WERI-Rb-1 (cell line): ENCODE results near the gene KHDRBS1.

Experiments
- DNase-seq: peaks from one replicate; pipeline ENCODE4 v3.0.0-alpha.2; 2020
- H3K27ac ChIP-seq: fragments of 250-450 bp; sonication (Bioruptor Pico); 2 replicates; pipeline ENCODE4 v1.5.1; 2020; ENCODE audit warnings: mild to moderate bottlenecking, moderate library complexity
- H3K27me3 ChIP-seq: fragments of 250-450 bp; sonication (Bioruptor Pico); 2 replicates; pipeline ENCODE4 v1.5.1; 2021; ENCODE audit warnings: mild to moderate bottlenecking, low read depth, moderate library complexity; ENCODE audit not compliant: insufficient read depth, severe bottlenecking
- H3K36me3 ChIP-seq: fragments of 250-450 bp; sonication (Bioruptor Pico); 2 replicates; pipeline ENCODE4 v1.5.1; 2020; ENCODE audit warnings: mild to moderate bottlenecking, moderate library complexity
- H3K4me3 ChIP-seq: 2 replicates; pipeline ENCODE4 v1.5.1; 2011; ENCODE audit warnings: low read depth, mild to moderate bottlenecking, control low read depth, low read length
- H3K9me3 ChIP-seq: fragments of 250-450 bp; sonication (Bioruptor Pico); 2 replicates; pipeline ENCODE4 v1.5.1; 2021; ENCODE audit warnings: mild to moderate bottlenecking, moderate library complexity; ENCODE audit not compliant: severe bottlenecking
- TF ChIP-seq, protein P1 (sequence below): IDR thresholded peaks from 2 replicates; pipeline ENCODE4 v1.5.1; 2011; ENCODE audit warnings: low read depth, mild to moderate bottlenecking, control low read depth, inconsistent platforms, low read length

The KHDRBS1 gene, protein sequence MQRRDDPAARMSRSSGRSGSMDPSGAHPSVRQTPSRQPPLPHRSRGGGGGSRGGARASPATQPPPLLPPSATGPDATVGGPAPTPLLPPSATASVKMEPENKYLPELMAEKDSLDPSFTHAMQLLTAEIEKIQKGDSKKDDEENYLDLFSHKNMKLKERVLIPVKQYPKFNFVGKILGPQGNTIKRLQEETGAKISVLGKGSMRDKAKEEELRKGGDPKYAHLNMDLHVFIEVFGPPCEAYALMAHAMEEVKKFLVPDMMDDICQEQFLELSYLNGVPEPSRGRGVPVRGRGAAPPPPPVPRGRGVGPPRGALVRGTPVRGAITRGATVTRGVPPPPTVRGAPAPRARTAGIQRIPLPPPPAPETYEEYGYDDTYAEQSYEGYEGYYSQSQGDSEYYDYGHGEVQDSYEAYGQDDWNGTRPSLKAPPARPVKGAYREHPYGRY

DNA sequence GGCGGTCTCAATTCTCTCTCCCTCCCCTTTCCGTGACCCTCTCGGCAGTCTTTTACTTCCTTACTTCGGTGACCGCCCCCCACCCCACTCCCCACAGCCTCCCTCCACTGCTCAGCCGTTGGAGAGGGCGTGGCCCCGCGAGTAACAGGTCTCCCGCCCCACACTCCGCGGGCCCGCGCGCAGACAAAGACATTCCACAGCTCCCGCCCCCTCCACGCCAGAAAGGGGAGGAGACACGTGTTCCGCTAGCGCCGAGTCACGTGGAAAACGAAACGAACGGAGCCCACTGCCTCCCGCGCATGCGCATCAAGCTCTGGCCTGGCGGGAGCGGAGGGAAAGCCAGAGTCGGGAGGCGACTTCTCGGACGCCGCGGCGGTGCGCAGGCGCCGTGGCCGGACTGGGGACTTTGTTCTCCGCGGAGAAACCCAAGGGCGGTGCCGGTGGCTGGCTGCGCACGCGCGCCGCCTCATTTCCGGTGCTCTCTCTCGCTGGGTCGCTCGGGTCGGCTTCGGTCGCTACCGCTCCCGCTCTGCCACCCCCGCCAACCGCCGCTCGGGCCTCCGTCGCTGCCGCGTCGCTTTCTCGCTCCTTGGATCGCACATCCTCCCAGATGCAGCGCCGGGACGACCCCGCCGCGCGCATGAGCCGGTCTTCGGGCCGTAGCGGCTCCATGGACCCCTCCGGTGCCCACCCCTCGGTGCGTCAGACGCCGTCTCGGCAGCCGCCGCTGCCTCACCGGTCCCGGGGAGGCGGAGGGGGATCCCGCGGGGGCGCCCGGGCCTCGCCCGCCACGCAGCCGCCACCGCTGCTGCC is at the start of gene KHDRBS1:
TSS of gene KHDRBS1 (plus strand) at position 483 of the 813 bp plus-strand sequence. CDS start at position 611, 128 bp downstream.
- H3K36me3 ChIP-seq, result peaks cover 41% of the 10 kb centered on the region
- no peaks in the 10 kb centered on the region for H3K27me3 ChIP-seq
- peak within 1 kb of the TSS; percentile 90 for H3K4me3 ChIP-seq
- TF ChIP-seq, protein P1, sequence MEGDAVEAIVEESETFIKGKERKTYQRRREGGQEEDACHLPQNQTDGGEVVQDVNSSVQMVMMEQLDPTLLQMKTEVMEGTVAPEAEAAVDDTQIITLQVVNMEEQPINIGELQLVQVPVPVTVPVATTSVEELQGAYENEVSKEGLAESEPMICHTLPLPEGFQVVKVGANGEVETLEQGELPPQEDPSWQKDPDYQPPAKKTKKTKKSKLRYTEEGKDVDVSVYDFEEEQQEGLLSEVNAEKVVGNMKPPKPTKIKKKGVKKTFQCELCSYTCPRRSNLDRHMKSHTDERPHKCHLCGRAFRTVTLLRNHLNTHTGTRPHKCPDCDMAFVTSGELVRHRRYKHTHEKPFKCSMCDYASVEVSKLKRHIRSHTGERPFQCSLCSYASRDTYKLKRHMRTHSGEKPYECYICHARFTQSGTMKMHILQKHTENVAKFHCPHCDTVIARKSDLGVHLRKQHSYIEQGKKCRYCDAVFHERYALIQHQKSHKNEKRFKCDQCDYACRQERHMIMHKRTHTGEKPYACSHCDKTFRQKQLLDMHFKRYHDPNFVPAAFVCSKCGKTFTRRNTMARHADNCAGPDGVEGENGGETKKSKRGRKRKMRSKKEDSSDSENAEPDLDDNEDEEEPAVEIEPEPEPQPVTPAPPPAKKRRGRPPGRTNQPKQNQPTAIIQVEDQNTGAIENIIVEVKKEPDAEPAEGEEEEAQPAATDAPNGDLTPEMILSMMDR, result no peak
- DNase-seq, result peak; percentile 99
- no peaks in the 10 kb centered on the region for H3K9me3 ChIP-seq
- peak within 1 kb of the TSS; percentile 96 for H3K27ac ChIP-seq

DNA sequence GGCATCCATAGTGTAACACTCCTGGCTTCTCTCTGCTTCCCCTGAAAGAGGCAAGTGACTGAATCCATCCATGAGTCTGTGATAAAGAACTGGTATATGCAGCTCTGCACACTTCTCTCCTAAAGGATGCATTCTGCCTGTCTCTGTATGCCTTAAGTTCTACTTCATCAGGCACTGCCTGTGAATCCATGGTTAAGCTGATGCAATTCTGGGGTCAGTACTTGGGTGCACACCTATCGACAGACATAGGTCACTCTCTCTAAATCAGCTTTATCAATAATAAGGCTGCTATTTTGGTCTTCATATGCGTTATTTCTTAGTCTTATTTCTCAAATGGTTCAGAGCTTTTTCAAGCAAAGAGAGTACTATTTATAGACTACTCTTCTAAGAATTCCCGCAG is 42.8 kb upstream of the KHDRBS1 start:
- Histone ChIP-seq H3K27me3 (no peaks in the 10 kb centered on the region), H3K27ac (no peak overlapping the region), H3K9me3 (no peaks in the 10 kb centered on the region), H3K4me3 (no peak overlapping the region), H3K36me3 (no peaks in the 10 kb centered on the region)
- TF ChIP-seq, protein P1, result no peak
- no peak for DNase-seq

DNA sequence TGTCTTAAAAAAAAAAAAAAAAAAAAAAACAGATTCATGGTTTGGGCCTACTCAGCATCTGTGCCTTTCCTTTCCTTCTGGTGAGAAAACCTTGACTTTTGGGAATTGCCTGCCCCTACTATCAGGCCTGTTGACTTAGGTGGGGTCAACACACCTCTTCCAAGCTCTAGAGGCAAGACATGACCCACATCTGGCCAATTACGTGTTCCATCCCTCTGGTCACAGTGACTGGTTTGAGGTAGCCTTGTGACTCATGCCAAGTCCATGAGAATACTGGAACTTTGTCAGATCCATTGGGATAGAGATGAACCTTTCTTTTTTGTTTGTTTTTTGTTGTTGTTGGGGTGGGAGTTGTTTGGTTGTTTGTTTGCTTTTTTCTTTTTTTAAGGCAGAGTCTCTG is 37.3 kb upstream of the KHDRBS1 start:
- Histone ChIP-seq H3K27me3 (no peaks in the 10 kb centered on the region), H3K4me3 (no peak overlapping the region), H3K36me3 (no peaks in the 10 kb centered on the region), H3K27ac (no peak overlapping the region), H3K9me3 (no peaks in the 10 kb centered on the region)
- DNase-seq, result no peak
- TF ChIP-seq, protein P1, result no peak

DNA sequence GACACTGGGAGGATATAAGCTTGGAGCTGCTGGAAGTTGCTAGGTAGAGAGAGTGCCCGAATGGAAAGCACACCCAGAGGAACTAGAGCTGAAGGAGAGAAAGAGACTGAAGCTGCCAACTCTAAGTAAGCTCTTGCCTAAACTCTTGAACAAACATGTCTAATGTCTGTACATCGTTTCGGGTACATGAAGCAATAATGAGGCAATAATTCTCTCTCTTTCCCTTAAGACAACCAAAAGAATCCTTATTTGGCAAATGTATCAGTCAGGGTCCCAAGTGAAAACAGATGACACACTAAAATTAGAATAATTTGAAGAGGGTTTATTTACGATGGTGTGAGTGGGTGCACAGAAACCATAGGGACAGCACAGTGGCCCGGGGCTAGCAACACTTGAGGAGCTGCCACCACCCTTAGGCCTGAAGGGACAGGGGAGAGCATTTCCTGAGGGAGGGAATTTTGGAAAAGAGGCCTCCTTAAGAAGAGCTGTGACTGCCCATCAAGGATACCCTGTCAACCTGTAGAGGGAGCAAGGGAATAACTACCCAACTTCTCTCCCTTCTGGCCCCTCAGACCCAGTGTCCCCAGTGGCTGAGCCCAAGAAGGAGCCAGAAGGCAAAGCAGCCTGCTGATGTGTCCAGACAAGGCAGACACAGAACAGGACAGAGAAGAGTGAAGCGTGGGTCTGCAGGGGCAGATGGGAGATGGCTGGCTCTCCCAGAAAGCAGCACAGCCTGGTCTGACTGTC is 36.1 kb upstream of the KHDRBS1 start:
- peak overlapping the region; percentile 34 for H3K27ac ChIP-seq
- peak; percentile 75 for DNase-seq
- TF ChIP-seq, protein P1, result peak; percentile 76
- H3K27me3 ChIP-seq, result no peaks in the 10 kb centered on the region
- no peak overlapping the region for H3K4me3 ChIP-seq
- no peaks in the 10 kb centered on the region for H3K9me3 ChIP-seq
- H3K36me3 ChIP-seq, result no peaks in the 10 kb centered on the region

DNA sequence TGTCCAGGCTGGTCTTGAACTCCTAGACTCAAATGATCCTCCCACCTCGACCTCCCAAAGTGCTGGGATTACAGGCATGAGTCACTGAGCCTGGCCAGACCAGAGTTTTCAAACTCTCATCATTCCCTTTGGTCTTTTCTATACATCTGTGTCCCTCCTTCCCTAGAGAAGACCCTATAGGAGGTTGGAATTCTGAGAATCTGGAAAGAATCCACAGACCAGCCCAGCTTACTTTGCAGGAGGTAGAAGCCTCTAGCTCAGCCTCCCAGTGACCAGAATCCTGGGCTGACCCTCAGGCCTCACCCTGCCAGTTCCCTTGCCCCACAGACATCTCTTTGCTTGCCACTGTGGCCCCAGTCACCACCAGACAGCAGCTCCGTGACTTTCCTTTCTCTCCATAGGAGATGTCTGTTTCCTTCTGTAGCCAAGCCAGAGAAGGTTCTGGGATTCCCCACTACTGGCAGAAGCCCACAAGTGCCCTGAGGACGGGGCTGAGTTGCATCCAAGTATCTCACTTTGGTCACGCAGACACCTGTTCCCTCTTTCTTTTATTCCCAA is 34.7 kb upstream of the KHDRBS1 start:
- H3K9me3 ChIP-seq, result peaks cover 4% of the 10 kb centered on the region
- no peak overlapping the region for H3K4me3 ChIP-seq
- no peak for DNase-seq
- H3K27ac ChIP-seq, result no peak overlapping the region
- no peaks in the 10 kb centered on the region for H3K27me3 ChIP-seq
- TF ChIP-seq, protein P1, result no peak
- no peaks in the 10 kb centered on the region for H3K36me3 ChIP-seq
